Fibroblast of the aortic adventitia (primary cell): ENCODE results near the gene ENAH. TPM values are rescaled to one million over a fixed set of nuclear protein-coding genes. Genes with fewer than 3 reads are reported as not detected.

ENCODE experiments used
- DNase-seq: peaks from one replicate; pipeline ENCODE4 v3.0.0-alpha.2; 2010; ENCODE audit warnings: low read depth
- H3K4me3 ChIP-seq: 2 replicates; pipeline ENCODE4 v1.5.1; 2011; ENCODE audit warnings: low read depth, mild to moderate bottlenecking, control low read depth, low read length, moderate library complexity
- CTCF ChIP-seq: IDR thresholded peaks from 2 replicates; pipeline ENCODE4 v1.5.1; 2011; ENCODE audit warnings: mild to moderate bottlenecking, low read length, control low read depth, inconsistent platforms; ENCODE audit not compliant: insufficient read depth
- total RNA-seq: library from RNA; depleted of rRNA; stranded (reverse); fragments of >200 nt; gene quantifications from 2 replicates; pipeline ENCODE4 v1.2.3, GENCODE V29; 2012; ENCODE audit warnings: low replicate concordance

ENAH gene
- total RNA-seq, 1 donor, result 148 TPM

GRCh38 chr1:225509376-225509707 is 143.6 kb downstream of the ENAH start:
- DNase-seq, result no peak
- no peak for TF ChIP-seq CTCF
- H3K4me3 ChIP-seq, result no peak overlapping the region

GRCh38 chr1:225508538-225509375 is 144.2 kb downstream of the ENAH start:
- peak; percentile 99 for DNase-seq
- H3K4me3 ChIP-seq, result no peak overlapping the region
- TF ChIP-seq CTCF, result no peak

- H3K4me3 ChIP-seq, result no peak overlapping the region
- no peak for TF ChIP-seq CTCF
- DNase-seq, result no peak
Measured at GRCh38 chr1:225506727-225507126, 146.2 kb downstream of the ENAH start.

GRCh38 chr1:225504776-225505175 is 148.1 kb downstream of the ENAH start:
- no peak overlapping the region for H3K4me3 ChIP-seq
- no peak for DNase-seq
- TF ChIP-seq CTCF, result no peak

GRCh38 chr1:225500624-225501192 is 152.2 kb downstream of the ENAH start:
- DNase-seq, result no peak
- H3K4me3 ChIP-seq, result no peak overlapping the region
- no peak for TF ChIP-seq CTCF

GRCh38 chr1:225498549-225499136 is 154.3 kb downstream of the ENAH start:
- H3K4me3 ChIP-seq, result no peak overlapping the region
- DNase-seq, result peak; percentile 80
- no peak for TF ChIP-seq CTCF
